ENCODE measurements around the gene SRGAP1. TPM values are rescaled to one million over a fixed set of nuclear protein-coding genes. Genes with fewer than 3 reads are reported as not detected.

The SRGAP1 gene
- polyA plus RNA-seq, 4 donors: 16.9 to 27.8 (median 22.7) TPM

GRCh38 chr12:63900922-63901793, 56.7 kb downstream of the SRGAP1 start:
- DNase-seq (ENCODE audit: low read depth in 4 of 4, low spot score in 2 of 4): no peak

DNA sequence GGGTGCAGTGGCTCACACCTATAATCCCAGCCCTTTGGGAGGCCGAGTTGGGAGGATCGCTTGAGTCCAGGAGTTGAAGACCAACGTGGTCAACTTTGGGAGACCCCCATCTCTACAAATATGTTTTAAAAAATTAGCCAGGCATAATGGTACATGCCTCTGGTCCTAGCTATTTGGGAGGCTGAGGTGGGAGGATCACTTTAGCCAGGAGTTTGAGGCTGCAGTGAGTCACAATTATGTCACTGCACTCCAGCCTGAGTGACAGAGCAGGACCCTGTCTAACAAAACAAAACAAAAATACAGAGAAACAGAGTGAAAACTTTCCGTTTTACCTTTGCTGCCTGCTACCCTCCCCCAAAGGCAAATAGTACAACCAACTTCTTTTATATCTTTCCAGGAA, 60.2 kb downstream of the SRGAP1 start:
- DNase-seq (ENCODE audit: low read depth in 4 of 4, low spot score in 2 of 4): no peak

DNA sequence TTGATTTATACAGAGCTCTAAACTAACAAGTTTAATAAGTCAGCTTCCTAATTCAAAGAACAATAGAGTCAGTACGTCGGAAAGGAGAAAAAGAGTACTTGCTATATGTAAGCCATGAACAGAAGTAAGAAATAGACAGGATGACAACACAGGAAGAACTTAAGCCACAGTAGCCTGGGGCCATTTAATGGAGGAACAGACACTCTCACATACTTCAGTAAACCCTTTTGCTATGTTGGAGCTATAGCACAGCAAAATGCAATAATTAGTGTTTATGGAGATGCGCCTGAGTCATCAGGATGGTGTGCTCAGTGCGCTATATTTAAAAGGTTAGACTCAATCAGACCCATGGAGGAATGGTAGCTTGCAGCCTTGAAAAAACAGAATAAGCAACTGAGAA, 61.0 kb downstream of the SRGAP1 start:
- DNase-seq (ENCODE audit: low read depth in 4 of 4, low spot score in 2 of 4): no peak

DNA sequence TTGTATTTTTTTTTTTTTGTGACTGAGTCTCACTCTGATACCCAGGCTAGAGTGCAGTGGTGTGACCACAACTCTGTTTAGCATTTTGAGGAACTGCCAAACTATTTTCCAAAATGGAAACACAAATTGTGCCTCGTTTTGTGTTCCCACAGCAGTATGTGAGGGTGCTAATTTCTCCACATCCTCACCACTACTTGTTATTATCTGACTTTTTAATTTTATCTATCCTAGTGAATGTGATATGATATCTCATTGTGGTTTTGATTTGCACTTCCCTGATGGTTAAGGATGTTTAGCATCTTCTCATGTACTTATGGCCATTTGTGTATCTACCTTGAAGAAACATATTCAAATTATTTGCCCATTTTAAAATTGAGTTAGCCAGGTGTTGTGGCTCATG, 62.4 kb downstream of the SRGAP1 start:
- DNase-seq (ENCODE audit: low read depth in 4 of 4, low spot score in 2 of 4): no peak

DNA sequence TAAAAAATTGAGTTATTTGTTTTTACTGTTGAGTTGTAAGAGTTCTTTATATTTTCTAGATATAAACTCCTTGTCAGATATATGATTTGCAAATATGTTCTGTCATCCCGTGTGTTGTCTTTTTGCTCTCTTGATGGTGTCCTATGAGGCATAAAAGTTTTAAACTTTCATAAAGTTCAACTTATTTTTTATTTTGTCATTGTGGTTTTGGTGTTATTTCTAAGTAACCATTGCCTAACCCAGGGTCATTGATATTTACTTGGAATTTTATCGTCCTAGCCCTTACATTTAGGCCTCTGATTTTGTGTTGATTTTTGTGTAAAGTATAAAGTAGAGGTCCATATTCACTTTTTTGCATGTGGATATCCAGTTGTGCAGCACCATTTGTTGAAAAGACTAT, 63.1 kb downstream of the SRGAP1 start:
- DNase-seq (ENCODE audit: low read depth in 4 of 4, low spot score in 2 of 4): no peak

- no peak for DNase-seq (ENCODE audit: low read depth in 4 of 4, low spot score in 2 of 4)
Measured at GRCh38 chr12:63909746-63910145, 65.2 kb downstream of the SRGAP1 start.

- no peak for DNase-seq (ENCODE audit: low read depth in 4 of 4, low spot score in 2 of 4)
Measured at GRCh38 chr12:63911341-63911740, 66.8 kb downstream of the SRGAP1 start.

DNA sequence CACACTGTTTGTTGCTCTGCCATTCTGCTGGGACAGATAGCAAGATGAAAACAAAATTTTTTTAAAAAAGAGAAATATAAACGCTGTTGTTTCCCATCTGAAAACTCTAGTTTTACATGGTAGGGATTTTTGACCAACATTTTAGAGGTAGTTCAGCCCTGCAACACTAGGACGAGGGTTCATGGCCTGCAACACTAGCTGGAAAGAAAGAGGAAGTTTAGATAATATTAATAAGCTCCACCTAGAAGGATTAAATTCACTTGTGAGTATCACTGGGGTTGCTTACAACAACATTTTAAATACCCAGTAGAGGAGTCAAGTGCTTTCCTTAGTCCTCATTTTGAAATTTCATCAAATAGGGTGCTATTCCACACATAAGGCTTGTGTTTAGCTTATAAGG, 68.2 kb downstream of the SRGAP1 start:
- DNase-seq (ENCODE audit: low read depth in 4 of 4, low spot score in 2 of 4): no peak

DNA sequence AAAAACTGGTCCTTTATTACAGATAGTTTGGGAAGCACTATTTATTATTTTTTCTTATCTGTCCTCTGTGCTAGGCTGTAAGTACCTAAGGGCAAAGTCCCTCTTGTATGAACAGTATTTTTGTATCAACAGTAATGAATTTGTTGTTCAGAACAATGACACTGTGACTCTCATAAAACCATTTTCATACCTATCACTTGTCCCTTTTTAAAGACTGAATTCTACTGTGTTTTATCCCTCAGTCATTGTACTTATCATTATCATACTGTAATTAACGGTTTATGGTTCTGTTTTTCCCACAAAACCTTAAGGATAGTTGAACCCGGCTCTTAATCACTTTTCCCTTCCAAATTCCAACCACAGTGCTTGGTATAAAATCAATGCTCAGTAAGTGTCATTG, 69.4 kb downstream of the SRGAP1 start:
- DNase-seq (ENCODE audit: low read depth in 4 of 4, low spot score in 2 of 4): no peak

- no peak for DNase-seq (ENCODE audit: low read depth in 4 of 4, low spot score in 2 of 4)
Measured at GRCh38 chr12:63915105-63915800, 70.8 kb downstream of the SRGAP1 start.

GRCh38 chr12:63916561-63917476, 72.3 kb downstream of the SRGAP1 start:
- no peak for DNase-seq (ENCODE audit: low read depth in 4 of 4, low spot score in 2 of 4)

DNA sequence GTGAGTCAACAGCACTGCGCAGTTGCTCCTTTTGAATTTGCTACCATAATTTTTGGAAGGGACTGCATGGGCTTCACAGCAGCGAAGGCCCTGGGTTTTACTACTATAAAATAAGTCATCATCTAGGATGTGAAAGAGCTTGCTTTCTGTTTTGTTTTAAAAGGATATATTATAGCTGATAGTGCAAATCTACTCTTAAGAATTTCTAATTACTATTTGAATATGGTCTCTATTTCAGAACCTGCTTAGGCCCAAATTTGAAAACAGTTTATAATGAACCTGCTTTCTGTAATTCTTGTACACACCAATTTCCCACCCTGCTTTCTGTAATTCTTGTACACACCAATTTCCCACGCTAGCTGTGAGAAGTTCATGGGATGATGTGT, 73.0 kb downstream of the SRGAP1 start:
- DNase-seq (ENCODE audit: low read depth in 4 of 4, low spot score in 2 of 4): no peak

DNA sequence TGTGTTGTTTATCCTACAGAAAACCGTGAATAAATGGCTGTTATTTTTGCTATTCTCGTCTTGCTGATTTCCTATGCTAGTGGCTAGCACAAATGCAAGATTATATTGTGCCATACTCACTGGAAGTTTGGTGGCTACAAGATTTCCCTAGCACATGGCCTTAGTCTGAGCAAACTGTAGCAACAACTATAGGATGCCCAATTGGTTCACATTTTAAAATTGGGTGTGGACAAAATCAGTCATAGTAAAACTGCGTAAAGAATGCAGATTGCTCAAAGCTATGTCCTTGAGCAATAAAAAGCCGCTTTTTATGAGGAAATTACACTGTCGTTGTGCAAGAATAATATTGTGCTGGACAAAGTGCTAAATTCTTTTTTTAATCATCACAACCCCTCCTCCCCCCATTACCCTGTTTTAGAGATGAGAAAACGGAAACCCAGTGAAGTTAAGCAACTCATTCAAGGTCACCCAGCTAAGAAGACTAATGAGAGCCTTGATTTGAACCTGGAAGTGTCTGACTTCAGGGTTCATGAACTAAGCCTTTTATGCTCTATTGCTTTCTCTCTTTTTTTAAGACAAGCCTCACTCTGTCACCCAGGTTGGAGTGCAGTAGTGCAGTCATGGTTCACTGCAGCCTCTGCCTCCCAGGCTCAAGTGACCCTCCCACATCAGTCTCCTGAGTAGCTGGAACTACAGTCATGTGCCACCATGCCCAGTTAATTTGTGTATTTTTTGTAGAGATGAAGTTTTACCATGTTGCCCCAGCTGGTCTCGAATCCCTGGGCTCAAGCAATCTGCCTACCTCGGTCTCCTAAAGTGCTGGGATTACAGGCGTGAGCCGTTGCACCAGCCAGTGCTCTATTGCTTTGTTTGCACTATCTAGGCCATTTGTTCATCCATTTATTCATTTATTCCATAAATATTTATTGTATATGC, 73.6 kb downstream of the SRGAP1 start:
- DNase-seq (ENCODE audit: low read depth in 4 of 4, low spot score in 2 of 4): peak; percentile 37 to 54 (median 46)

- no peak for DNase-seq (ENCODE audit: low read depth in 4 of 4, low spot score in 2 of 4)
Measured at GRCh38 chr12:63918800-63919300, 74.3 kb downstream of the SRGAP1 start.

DNA sequence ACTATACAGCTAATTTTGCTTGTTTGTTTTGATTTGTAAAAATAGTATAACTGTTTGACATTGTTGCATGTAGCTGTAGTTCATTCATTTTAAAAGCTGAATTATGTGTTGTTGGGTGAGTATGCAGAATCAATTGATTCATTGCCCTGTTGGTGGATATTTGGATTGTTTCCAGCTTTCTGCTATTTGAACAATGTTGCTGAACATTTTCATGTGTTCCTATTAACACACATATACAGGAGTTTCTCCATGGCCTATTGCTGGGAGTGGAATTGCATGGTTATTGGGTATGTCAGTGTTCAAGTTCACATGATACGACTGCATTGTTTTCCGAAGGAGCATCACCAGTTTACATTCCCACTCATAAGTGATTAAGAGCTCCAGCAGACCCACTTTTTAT, 75.3 kb downstream of the SRGAP1 start:
- DNase-seq (ENCODE audit: low read depth in 4 of 4, low spot score in 2 of 4): no peak

DNA sequence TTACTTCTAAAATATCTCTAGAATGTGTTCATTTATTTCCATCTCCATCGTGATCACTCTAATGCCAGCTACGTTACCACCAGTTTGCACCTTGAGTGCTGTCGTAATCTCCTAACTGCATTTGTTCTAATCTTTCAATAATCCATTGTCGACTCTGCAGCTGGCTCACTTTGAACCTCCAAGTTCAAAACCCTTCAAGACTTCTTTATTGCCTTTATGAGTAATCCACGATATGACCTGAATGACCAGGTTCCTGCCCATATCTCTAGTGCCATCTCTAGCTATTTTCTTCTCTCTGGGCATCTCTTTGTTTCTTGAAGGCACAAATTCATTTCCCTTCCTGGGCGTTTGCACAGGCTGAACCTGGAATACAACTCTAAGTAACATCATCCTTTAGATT, 76.7 kb downstream of the SRGAP1 start:
- no peak for DNase-seq (ENCODE audit: low read depth in 4 of 4, low spot score in 2 of 4)

- no peak for DNase-seq (ENCODE audit: low read depth in 4 of 4, low spot score in 2 of 4)
Measured at GRCh38 chr12:63922474-63922873, 78.0 kb downstream of the SRGAP1 start.

- DNase-seq (ENCODE audit: low read depth in 4 of 4, low spot score in 2 of 4): no peak
Measured at GRCh38 chr12:63924781-63925180, 80.3 kb downstream of the SRGAP1 start.

DNA sequence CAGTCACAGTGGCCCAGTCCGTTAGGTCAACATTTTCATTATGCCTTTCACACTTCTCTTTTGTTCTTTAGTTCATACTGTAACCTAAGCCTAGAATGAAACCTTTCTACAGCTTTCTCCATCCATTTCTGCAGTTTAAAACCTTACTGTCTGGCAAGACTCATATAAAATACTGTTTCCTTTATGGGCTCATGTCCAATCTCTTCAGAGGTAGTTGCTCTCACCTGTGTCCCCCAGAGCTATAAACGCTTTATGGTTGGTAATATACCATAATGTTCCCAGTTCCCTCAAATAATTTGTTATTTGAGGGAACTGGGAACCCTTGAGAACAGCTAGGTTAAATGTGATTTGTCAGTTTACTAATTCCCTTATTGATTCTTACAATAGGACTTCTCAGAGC, 83.0 kb downstream of the SRGAP1 start:
- no peak for DNase-seq (ENCODE audit: low read depth in 4 of 4, low spot score in 2 of 4)

GRCh38 chr12:63928305-63928704, 83.8 kb downstream of the SRGAP1 start:
- no peak for DNase-seq (ENCODE audit: low read depth in 4 of 4, low spot score in 2 of 4)
